Measurements from ENCODE around the gene CRYAB.

The CRYAB gene, protein sequence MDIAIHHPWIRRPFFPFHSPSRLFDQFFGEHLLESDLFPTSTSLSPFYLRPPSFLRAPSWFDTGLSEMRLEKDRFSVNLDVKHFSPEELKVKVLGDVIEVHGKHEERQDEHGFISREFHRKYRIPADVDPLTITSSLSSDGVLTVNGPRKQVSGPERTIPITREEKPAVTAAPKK

DNA sequence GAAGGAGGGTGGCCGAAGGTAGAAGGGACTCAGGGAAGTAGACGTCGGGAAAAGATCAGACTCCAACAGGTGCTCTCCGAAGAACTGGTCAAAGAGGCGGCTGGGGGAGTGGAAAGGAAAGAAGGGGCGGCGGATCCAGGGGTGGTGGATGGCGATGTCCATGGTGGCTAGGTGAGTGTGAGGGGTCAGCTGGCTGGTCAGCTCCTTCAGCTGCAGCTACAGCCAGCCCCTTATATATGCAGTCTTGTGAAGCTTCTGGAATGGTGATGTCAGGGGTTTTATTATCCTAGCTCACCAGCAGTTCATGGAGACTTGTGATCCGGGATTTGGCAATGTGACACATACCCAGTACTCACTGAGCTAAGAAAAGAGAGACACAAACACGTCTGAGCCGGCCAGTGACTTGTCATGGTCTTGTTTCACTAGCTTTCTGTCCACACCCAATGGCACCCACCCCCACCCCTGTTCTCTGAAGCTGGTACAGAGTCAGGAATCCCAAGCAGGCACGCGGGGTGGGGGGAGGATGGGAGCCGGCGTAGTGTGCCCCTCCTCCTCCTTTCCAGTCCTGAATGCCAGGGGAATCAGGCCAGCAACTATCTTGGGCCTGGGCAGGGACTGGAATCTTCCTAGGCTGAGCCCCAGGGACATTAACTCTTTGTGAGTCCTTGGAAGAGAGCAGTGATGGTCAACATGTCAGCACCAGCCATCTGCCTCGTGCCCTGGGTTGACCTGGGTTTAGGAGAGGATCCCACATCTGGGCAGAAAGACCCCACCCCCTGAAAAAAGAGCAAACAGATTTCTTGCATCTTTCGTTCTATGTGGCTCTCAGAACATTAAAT lies at the start of gene CRYAB:
CRYAB (minus strand) TSS at position 208 of the 839 bp plus-strand sequence; CDS start at position 162, 46 bp downstream.
- no peaks in the 10 kb centered on the region for H3K9me3 ChIP-seq (ENCODE audit: control insufficient read depth, insufficient read depth, low read length)
- WGBS (ENCODE audit: insufficient coverage, insufficient read length): no CpG with 5 or more reads among the region's 17 CpGs

DNA sequence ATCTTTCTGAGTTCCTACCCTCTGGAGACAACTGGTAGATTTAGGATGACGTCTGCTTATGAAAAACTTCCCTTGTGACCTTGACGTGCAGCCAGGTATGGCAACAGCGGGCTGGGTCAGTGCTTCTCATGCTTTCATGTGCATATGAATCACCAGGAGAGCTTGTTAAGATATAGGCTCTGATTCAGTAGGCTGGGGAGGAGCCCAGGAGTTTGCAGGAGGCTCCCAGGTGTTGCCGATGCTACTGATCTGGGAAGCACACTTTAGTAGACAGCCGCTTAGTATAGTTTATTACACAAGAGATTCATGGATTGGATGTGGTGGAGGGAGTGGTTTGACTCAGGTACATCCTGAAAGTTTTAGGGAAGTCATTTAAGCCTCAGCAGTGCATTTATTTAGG lies 49.3 kb upstream of the CRYAB start:
- no peaks in the 10 kb centered on the region for H3K27me3 ChIP-seq (ENCODE audit: control insufficient read depth, insufficient read depth, low read length)
- H3K4me1 ChIP-seq (ENCODE audit: control insufficient read depth, insufficient read depth, low read length): peaks cover 2% of the 10 kb centered on the region; the same call in 1 of the 2 replicates
- H3K9me3 ChIP-seq (ENCODE audit: control insufficient read depth, insufficient read depth, low read length): no peaks in the 10 kb centered on the region
- no CpG with 5 or more reads among the region's 5 CpGs for WGBS (ENCODE audit: insufficient coverage, insufficient read length)
- H3K36me3 ChIP-seq (ENCODE audit: control insufficient read depth, insufficient read depth, low read length): peaks cover 8% of the 10 kb centered on the region; the same call in 1 of the 2 replicates
- no peak overlapping the region for H3K27ac ChIP-seq (ENCODE audit: low read length)
- DNase-seq (ENCODE audit: low read depth, low spot score): no peak
- no peak overlapping the region for H3K4me3 ChIP-seq (ENCODE audit: low read length)

More for the DNA sequence above, at the start of gene CRYAB:
- Histone ChIP-seq H3K4me3 (ENCODE audit: low read length) (no peak within 1 kb of the TSS), H3K36me3 (ENCODE audit: control insufficient read depth, insufficient read depth, low read length) (no peaks in the 10 kb centered on the region), H3K27ac (ENCODE audit: low read length) (no peak within 1 kb of the TSS), H3K4me1 (ENCODE audit: control insufficient read depth, insufficient read depth, low read length) (peaks cover 8% of the 10 kb centered on the region), H3K27me3 (ENCODE audit: control insufficient read depth, insufficient read depth, low read length) (no peaks in the 10 kb centered on the region)
- no peak for DNase-seq (ENCODE audit: low read depth, low spot score)

- peaks cover 2% of the 10 kb centered on the region; the same call in 1 of the 2 replicates for H3K4me1 ChIP-seq (ENCODE audit: control insufficient read depth, insufficient read depth, low read length)
- no peaks in the 10 kb centered on the region for H3K27me3 ChIP-seq (ENCODE audit: control insufficient read depth, insufficient read depth, low read length)
- no peak overlapping the region for H3K27ac ChIP-seq (ENCODE audit: low read length)
- no peak for DNase-seq (ENCODE audit: low read depth, low spot score)
- H3K9me3 ChIP-seq (ENCODE audit: control insufficient read depth, insufficient read depth, low read length): no peaks in the 10 kb centered on the region
- H3K36me3 ChIP-seq (ENCODE audit: control insufficient read depth, insufficient read depth, low read length): peaks cover 8% of the 10 kb centered on the region; the same call in 1 of the 2 replicates
- WGBS (ENCODE audit: insufficient coverage, insufficient read length): no CpG with 5 or more reads among the region's 12 CpGs
- no peak overlapping the region for H3K4me3 ChIP-seq (ENCODE audit: low read length)
These were observed 46.3 kb upstream of the CRYAB start for GRCh38 chr11:111957663-111958444.

- DNase-seq (ENCODE audit: low read depth, low spot score): no peak
- no CpG with 5 or more reads among the region's 4 CpGs for WGBS (ENCODE audit: insufficient coverage, insufficient read length)
- H3K27ac ChIP-seq (ENCODE audit: low read length): no peak overlapping the region
- no peak overlapping the region for H3K4me3 ChIP-seq (ENCODE audit: low read length)
- H3K36me3 ChIP-seq (ENCODE audit: control insufficient read depth, insufficient read depth, low read length): peaks cover 5% of the 10 kb centered on the region; the same call in 1 of the 2 replicates
- no peaks in the 10 kb centered on the region for H3K9me3 ChIP-seq (ENCODE audit: control insufficient read depth, insufficient read depth, low read length)
- no peaks in the 10 kb centered on the region for H3K27me3 ChIP-seq (ENCODE audit: control insufficient read depth, insufficient read depth, low read length)
- H3K4me1 ChIP-seq (ENCODE audit: control insufficient read depth, insufficient read depth, low read length): no peaks in the 10 kb centered on the region
These were observed 42.6 kb upstream of the CRYAB start for GRCh38 chr11:111954154-111954553.

DNA sequence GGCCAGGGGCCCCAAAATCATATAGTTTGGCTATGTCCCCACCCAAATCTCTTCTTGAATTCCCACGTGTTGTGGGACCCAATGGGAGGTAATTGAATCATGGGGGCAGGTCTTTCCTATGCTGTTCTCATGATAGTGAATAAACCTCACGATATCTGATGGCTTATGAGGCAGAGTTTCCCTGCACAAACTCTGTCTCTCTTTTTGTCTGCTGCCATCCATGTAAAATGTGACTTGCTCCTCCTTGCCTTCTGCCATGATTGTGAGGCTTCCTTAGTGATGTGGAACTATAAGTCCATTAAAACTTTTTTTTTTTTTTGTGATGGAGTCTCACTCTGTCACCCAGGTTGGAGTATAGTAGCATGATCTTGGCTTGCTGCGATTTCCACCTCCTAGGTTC lies 40.0 kb upstream of the CRYAB start:
- Histone ChIP-seq H3K9me3 (ENCODE audit: control insufficient read depth, insufficient read depth, low read length) (no peaks in the 10 kb centered on the region), H3K4me3 (ENCODE audit: low read length) (no peak overlapping the region), H3K27me3 (ENCODE audit: control insufficient read depth, insufficient read depth, low read length) (no peaks in the 10 kb centered on the region), H3K27ac (ENCODE audit: low read length) (no peak overlapping the region), H3K4me1 (ENCODE audit: control insufficient read depth, insufficient read depth, low read length) (no peaks in the 10 kb centered on the region), H3K36me3 (ENCODE audit: control insufficient read depth, insufficient read depth, low read length) (no peaks in the 10 kb centered on the region)
- no peak for DNase-seq (ENCODE audit: low read depth, low spot score)
- WGBS (ENCODE audit: insufficient coverage, insufficient read length): no CpG with 5 or more reads among the region's 3 CpGs

GRCh38 chr11:111949519-111950426 lies 38.2 kb upstream of the CRYAB start:
- no peak overlapping the region for H3K4me3 ChIP-seq (ENCODE audit: low read length)
- DNase-seq (ENCODE audit: low read depth, low spot score): no peak
- 0 out of 2 replicates have a peak, but pooled peaks cover 1% of the 10 kb centered on the region for H3K4me1 ChIP-seq (ENCODE audit: control insufficient read depth, insufficient read depth, low read length)
- WGBS (ENCODE audit: insufficient coverage, insufficient read length): no CpG with 5 or more reads among the region's 7 CpGs
- no peaks in the 10 kb centered on the region; the same call in 1 of the 2 replicates for H3K36me3 ChIP-seq (ENCODE audit: control insufficient read depth, insufficient read depth, low read length)
- no peaks in the 10 kb centered on the region; the same call in 1 of the 2 replicates for H3K27me3 ChIP-seq (ENCODE audit: control insufficient read depth, insufficient read depth, low read length)
- H3K9me3 ChIP-seq (ENCODE audit: control insufficient read depth, insufficient read depth, low read length): no peaks in the 10 kb centered on the region
- no peak overlapping the region for H3K27ac ChIP-seq (ENCODE audit: low read length)

- H3K4me3 ChIP-seq (ENCODE audit: low read length): no peak overlapping the region
- no peak for DNase-seq (ENCODE audit: low read depth, low spot score)
- no peak overlapping the region for H3K27ac ChIP-seq (ENCODE audit: low read length)
- no peaks in the 10 kb centered on the region; the same call in 1 of the 2 replicates for H3K27me3 ChIP-seq (ENCODE audit: control insufficient read depth, insufficient read depth, low read length)
- 0 out of 2 replicates have a peak, but pooled peaks cover 1% of the 10 kb centered on the region for H3K4me1 ChIP-seq (ENCODE audit: control insufficient read depth, insufficient read depth, low read length)
- no peaks in the 10 kb centered on the region for H3K9me3 ChIP-seq (ENCODE audit: control insufficient read depth, insufficient read depth, low read length)
- no peaks in the 10 kb centered on the region; the same call in 1 of the 2 replicates for H3K36me3 ChIP-seq (ENCODE audit: control insufficient read depth, insufficient read depth, low read length)
These were observed 35.6 kb upstream of the CRYAB start for GRCh38 chr11:111947143-111947542.

DNA sequence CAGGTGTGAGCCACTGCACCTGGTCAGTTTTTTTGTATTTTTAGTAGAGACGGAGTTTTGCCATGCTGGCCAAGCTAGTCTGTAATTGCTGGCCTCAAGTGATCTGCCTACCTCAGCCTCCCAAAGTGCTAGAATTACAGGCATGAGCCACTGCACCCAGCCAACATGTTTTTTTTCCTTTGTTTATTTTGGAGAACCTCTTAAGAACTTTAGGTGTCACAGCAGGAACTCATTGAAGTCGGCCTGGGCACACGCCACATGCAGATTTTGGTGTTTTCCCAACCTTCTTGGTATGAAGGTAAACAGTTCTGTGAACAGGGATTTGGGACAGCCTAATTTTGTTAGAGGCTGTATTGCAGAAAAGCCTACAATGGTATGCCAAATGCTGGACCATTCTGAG lies 34.9 kb upstream of the CRYAB start:
- Histone ChIP-seq H3K9me3 (ENCODE audit: control insufficient read depth, insufficient read depth, low read length) (no peaks in the 10 kb centered on the region), H3K36me3 (ENCODE audit: control insufficient read depth, insufficient read depth, low read length) (no peaks in the 10 kb centered on the region; the same call in 1 of the 2 replicates), H3K4me1 (ENCODE audit: control insufficient read depth, insufficient read depth, low read length) (0 out of 2 replicates have a peak, but pooled peaks cover 1% of the 10 kb centered on the region), H3K27ac (ENCODE audit: low read length) (no peak overlapping the region), H3K27me3 (ENCODE audit: control insufficient read depth, insufficient read depth, low read length) (no peaks in the 10 kb centered on the region; the same call in 1 of the 2 replicates), H3K4me3 (ENCODE audit: low read length) (no peak overlapping the region)
- WGBS (ENCODE audit: insufficient coverage, insufficient read length): no CpG with 5 or more reads among the region's 3 CpGs
- DNase-seq (ENCODE audit: low read depth, low spot score): no peak

GRCh38 chr11:111945198-111945597 lies 33.6 kb upstream of the CRYAB start:
- WGBS (ENCODE audit: insufficient coverage, insufficient read length): no CpG with 5 or more reads among the region's 1 CpG
- Histone ChIP-seq H3K27ac (ENCODE audit: low read length) (no peak overlapping the region), H3K4me3 (ENCODE audit: low read length) (no peak overlapping the region), H3K9me3 (ENCODE audit: control insufficient read depth, insufficient read depth, low read length) (no peaks in the 10 kb centered on the region), H3K4me1 (ENCODE audit: control insufficient read depth, insufficient read depth, low read length) (0 out of 2 replicates have a peak, but pooled peaks cover 1% of the 10 kb centered on the region), H3K36me3 (ENCODE audit: control insufficient read depth, insufficient read depth, low read length) (no peaks in the 10 kb centered on the region; the same call in 1 of the 2 replicates), H3K27me3 (ENCODE audit: control insufficient read depth, insufficient read depth, low read length) (no peaks in the 10 kb centered on the region; the same call in 1 of the 2 replicates)
- DNase-seq (ENCODE audit: low read depth, low spot score): no peak
